H9 (cell line): ENCODE results near the gene TSPAN9. TPM values are rescaled to one million over a fixed set of nuclear protein-coding genes. Genes with fewer than 3 reads are reported as not detected.

Experiments
- DNase-seq: peaks from one replicate; pipeline ENCODE4 v3.0.0-alpha.2; 2017
- H2AFZ ChIP-seq: one replicate; pipeline ENCODE4 v1.6.1; 2013; ENCODE audit warnings: mild to moderate bottlenecking, low read length, control low read depth, moderate library complexity
- H2AK5ac ChIP-seq: 2 replicates; pipeline ENCODE4 v1.6.1; 2013; ENCODE audit warnings: low read length, control low read depth, mixed read lengths; ENCODE audit not compliant: insufficient read length
- H2BK120ac ChIP-seq: one replicate; pipeline ENCODE4 v1.6.1; 2013; ENCODE audit warnings: low read depth, mild to moderate bottlenecking, low read length, control low read depth, inconsistent platforms; ENCODE audit not compliant: poor library complexity, severe bottlenecking
- H2BK12ac ChIP-seq: 2 replicates; pipeline ENCODE4 v1.6.1; 2013; ENCODE audit warnings: low read length, control low read depth, mixed read lengths, low read depth; ENCODE audit not compliant: insufficient read length
- H2BK15ac ChIP-seq: 2 replicates; pipeline ENCODE4 v1.6.1; 2013; ENCODE audit warnings: low read depth, low read length, control low read depth
- H2BK20ac ChIP-seq: one replicate; pipeline ENCODE4 v1.6.1; 2013; ENCODE audit warnings: low read depth, mild to moderate bottlenecking, low read length, control low read depth, inconsistent platforms; ENCODE audit not compliant: poor library complexity, severe bottlenecking
- H2BK5ac ChIP-seq: 2 replicates; pipeline ENCODE4 v1.6.1; 2013; ENCODE audit warnings: low read length, control low read depth, mixed read lengths; ENCODE audit not compliant: insufficient read length
- H3K14ac ChIP-seq: 2 replicates; pipeline ENCODE4 v1.6.1; 2013; ENCODE audit warnings: low read length, control low read depth; ENCODE audit not compliant: insufficient read depth
- H3K18ac ChIP-seq: 2 replicates; pipeline ENCODE4 v1.6.1; 2013; ENCODE audit warnings: low read depth, mild to moderate bottlenecking, mixed read lengths, low read length, control low read depth; ENCODE audit not compliant: insufficient read length
- H3K23ac ChIP-seq: 2 replicates; pipeline ENCODE4 v1.6.1; 2013; ENCODE audit warnings: low read length, control low read depth, mixed read lengths, low read depth; ENCODE audit not compliant: insufficient read length
- H3K23me2 ChIP-seq: 2 replicates; pipeline ENCODE4 v1.6.1; 2013; ENCODE audit warnings: low read depth, mild to moderate bottlenecking, mixed read lengths, low read length, control low read depth; ENCODE audit not compliant: insufficient read length, poor library complexity, severe bottlenecking
- H3K27ac ChIP-seq: 2 replicates; pipeline ENCODE4 v1.5.1; 2013; ENCODE audit warnings: low read length, control low read depth, mixed read lengths, low read depth; ENCODE audit not compliant: insufficient read length
- H3K27me3 ChIP-seq: 2 replicates; pipeline ENCODE4 v1.6.1; 2013; ENCODE audit warnings: low read length, control low read depth, inconsistent platforms; ENCODE audit not compliant: insufficient read depth
- H3K4ac ChIP-seq: 2 replicates; pipeline ENCODE4 v1.6.1; 2013; ENCODE audit warnings: low read depth, mild to moderate bottlenecking, control low read depth, inconsistent platforms, low read length, moderate library complexity
- H3K4me1 ChIP-seq: 2 replicates; pipeline ENCODE4 v1.6.1; 2013; ENCODE audit warnings: low read length, control low read depth, inconsistent platforms; ENCODE audit not compliant: insufficient read depth
- H3K4me2 ChIP-seq: 2 replicates; pipeline ENCODE4 v1.6.1; 2013; ENCODE audit warnings: low read length, control low read depth, mixed read lengths; ENCODE audit not compliant: insufficient read length, insufficient read depth
- H3K56ac ChIP-seq: 2 replicates; pipeline ENCODE4 v1.6.1; 2013; ENCODE audit warnings: low read depth, mild to moderate bottlenecking, mixed read lengths, low read length, control low read depth; ENCODE audit not compliant: insufficient read length
- H3K79me1 ChIP-seq: 2 replicates; pipeline ENCODE4 v1.6.1; 2013; ENCODE audit warnings: low read depth, mild to moderate bottlenecking, moderate library complexity, low read length, control low read depth, inconsistent platforms; ENCODE audit not compliant: insufficient read depth, poor library complexity, severe bottlenecking
- H3K79me2 ChIP-seq: 2 replicates; pipeline ENCODE4 v1.6.1; 2013; ENCODE audit warnings: low read length, control low read depth, inconsistent platforms; ENCODE audit not compliant: insufficient read depth
- H3K9ac ChIP-seq: 2 replicates; pipeline ENCODE4 v1.6.1; 2013; ENCODE audit warnings: low read length, control low read depth, mixed read lengths; ENCODE audit not compliant: insufficient read length; ENCODE audit errors: extremely low read depth
- H3K9me3 ChIP-seq: one replicate; pipeline ENCODE4 v1.6.1; 2013; ENCODE audit warnings: low read depth, low read length, inconsistent platforms; ENCODE audit not compliant: control insufficient read depth
- H3T11ph ChIP-seq: one replicate; pipeline ENCODE4 v1.6.1; 2013; ENCODE audit warnings: mild to moderate bottlenecking, low read length, control low read depth, inconsistent platforms
- H4K20me1 ChIP-seq: one replicate; pipeline ENCODE4 v1.6.1; 2013; ENCODE audit not compliant: control insufficient read depth, insufficient read length, insufficient read depth
- H4K5ac ChIP-seq: 2 replicates; pipeline ENCODE4 v1.6.1; 2013; ENCODE audit warnings: low read depth, mild to moderate bottlenecking, mixed read lengths, low read length, control low read depth; ENCODE audit not compliant: insufficient read length
- H4K8ac ChIP-seq: replicated peaks from 2 replicates; pipeline ENCODE4 v1.6.1; 2013; ENCODE audit warnings: low read length, control low read depth, mixed read lengths, low read depth; ENCODE audit not compliant: insufficient read length
- H4K91ac ChIP-seq: 2 replicates; pipeline ENCODE4 v1.6.1; 2013; ENCODE audit warnings: low read depth, mild to moderate bottlenecking, moderate library complexity, mixed read lengths, low read length, control low read depth; ENCODE audit not compliant: insufficient read length
- H3K27ac Mint-ChIP-seq, 3 experiments: 2 replicates in 2 of 3; 3 replicates in 1 of 3; pipeline ENCODE4 v1.8.0; 2020 to 2021; ENCODE audit warnings: mixed read lengths in 3 of 3, mild to moderate bottlenecking in 1 of 3, moderate library complexity in 1 of 3
- H3K27me3 Mint-ChIP-seq: 2 replicates; pipeline ENCODE4 v1.8.0; 2021; ENCODE audit warnings: low read depth, mild to moderate bottlenecking, moderate library complexity, mixed read lengths
- H3K36me3 Mint-ChIP-seq, 3 experiments: 2 replicates in 2 of 3; 3 replicates in 1 of 3; pipeline ENCODE4 v1.8.0; 2020 to 2021; ENCODE audit warnings: low read depth in 3 of 3, mixed read lengths in 3 of 3; ENCODE audit not compliant: insufficient read depth in 1 of 3
- H3K4me1 Mint-ChIP-seq, 2 experiments: 2 replicates each; pipeline ENCODE4 v1.8.0; 2020; ENCODE audit warnings: mixed read lengths in 2 of 2
- H3K4me3 Mint-ChIP-seq, 2 experiments: 2 replicates in 1 of 2; 3 replicates in 1 of 2; pipeline ENCODE4 v1.8.0; 2020 to 2021; ENCODE audit warnings: mild to moderate bottlenecking in 2 of 2, mixed read lengths in 2 of 2, moderate library complexity in 1 of 2
- H3K9me3 Mint-ChIP-seq, 2 experiments: 2 replicates in 1 of 2; 3 replicates in 1 of 2; pipeline ENCODE4 v1.8.0; 2020; ENCODE audit warnings: mild to moderate bottlenecking in 2 of 2, mixed read lengths in 2 of 2, moderate library complexity in 1 of 2
- WGBS: extraction: QIAGEN DNeasy Blood & Tissue Kit; methylation state at CpG from one replicate; pipeline ENCODE4 v1.1.7; 2013; ENCODE audit warnings: missing lambda C conversion rate, low lambda C conversion rate, mixed read lengths; ENCODE audit not compliant: insufficient read length; ENCODE audit errors: extremely low coverage; 5-methylcytosine and 5-hydroxymethylcytosine counted together
- total RNA-seq: library from RNA; stranded (reverse); gene quantifications from 2 replicates; pipeline ENCODE4 v1.2.1, GENCODE V29; 2021
- TF ChIP-seq, protein P1 (sequence below): fragments of 200-600 bp; sonication (generic); conservative IDR thresholded peaks from 3 replicates; pipeline ENCODE4 v1.8.0; 2021; ENCODE audit warnings: antibody characterized with exemption, mild to moderate bottlenecking

TSPAN9 gene
- total RNA-seq, 1 experiment from 2014 or later: 19.0 TPM

DNA sequence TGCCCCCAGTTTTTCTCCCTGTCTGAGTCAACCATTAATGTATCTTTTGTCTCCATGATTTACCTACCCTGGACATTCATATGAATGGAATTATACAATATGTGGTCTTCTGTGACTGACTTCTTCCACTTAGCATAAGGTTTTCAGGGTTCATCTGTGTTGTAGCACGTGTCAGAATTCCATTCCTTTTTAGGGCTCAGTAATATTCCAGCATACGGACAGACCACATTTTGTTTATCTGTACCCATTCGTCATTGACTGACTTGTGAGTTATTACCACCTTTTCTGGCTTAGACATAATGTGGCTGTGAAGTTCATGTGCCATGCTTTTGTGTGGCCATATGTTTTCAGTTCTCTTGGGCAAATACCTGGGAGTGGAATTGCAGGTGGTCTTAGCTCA lies 37.9 kb downstream of the TSPAN9 start:
- no peak overlapping the region for H3K14ac ChIP-seq
- WGBS: no CpG with 5 or more reads among the region's 3 CpGs
- H3K27ac Mint-ChIP-seq: no peak overlapping the region

More for the DNA sequence above, 37.9 kb downstream of the TSPAN9 start:
- Mint-ChIP-seq H3K9me3 (no peaks in the 10 kb centered on the region), H3K4me3 (no peak overlapping the region), H3K27me3 (no peaks in the 10 kb centered on the region), H3K4me1 (peaks cover 0 to 7% of the 10 kb centered on the region in 2 experiments; a peak in 1 of 4 replicates), H3K36me3 (0 out of 7 replicates have a peak, but pooled peaks cover 0 to 2% (median 0%) of the 10 kb centered on the region in 3 experiments)
- Histone ChIP-seq H2BK12ac (no peak overlapping the region), H3K18ac (no peak overlapping the region), H4K91ac (no peak overlapping the region), H4K20me1 (no peaks in the 10 kb centered on the region), H3K23me2 (no peaks in the 10 kb centered on the region), H3K79me1 (no peaks in the 10 kb centered on the region), H2BK5ac (no peak overlapping the region), H3K79me2 (no peaks in the 10 kb centered on the region), H3K4me1 (no peaks in the 10 kb centered on the region), H4K8ac (no peak overlapping the region), H3T11ph (no peak overlapping the region), H4K5ac (no peak overlapping the region), H2BK120ac (no peak overlapping the region), H2AK5ac (no peak overlapping the region), H3K4ac (no peak overlapping the region), H3K27ac (no peak overlapping the region), H3K9me3 (no peaks in the 10 kb centered on the region), H3K9ac (no peak overlapping the region), H3K23ac (no peak overlapping the region), H2BK15ac (no peak overlapping the region), H3K56ac (no peak overlapping the region), H2BK20ac (no peak overlapping the region), H3K27me3 (no peaks in the 10 kb centered on the region), H3K4me2 (no peak overlapping the region), H2AFZ (no peak overlapping the region)
- TF ChIP-seq, protein P1, sequence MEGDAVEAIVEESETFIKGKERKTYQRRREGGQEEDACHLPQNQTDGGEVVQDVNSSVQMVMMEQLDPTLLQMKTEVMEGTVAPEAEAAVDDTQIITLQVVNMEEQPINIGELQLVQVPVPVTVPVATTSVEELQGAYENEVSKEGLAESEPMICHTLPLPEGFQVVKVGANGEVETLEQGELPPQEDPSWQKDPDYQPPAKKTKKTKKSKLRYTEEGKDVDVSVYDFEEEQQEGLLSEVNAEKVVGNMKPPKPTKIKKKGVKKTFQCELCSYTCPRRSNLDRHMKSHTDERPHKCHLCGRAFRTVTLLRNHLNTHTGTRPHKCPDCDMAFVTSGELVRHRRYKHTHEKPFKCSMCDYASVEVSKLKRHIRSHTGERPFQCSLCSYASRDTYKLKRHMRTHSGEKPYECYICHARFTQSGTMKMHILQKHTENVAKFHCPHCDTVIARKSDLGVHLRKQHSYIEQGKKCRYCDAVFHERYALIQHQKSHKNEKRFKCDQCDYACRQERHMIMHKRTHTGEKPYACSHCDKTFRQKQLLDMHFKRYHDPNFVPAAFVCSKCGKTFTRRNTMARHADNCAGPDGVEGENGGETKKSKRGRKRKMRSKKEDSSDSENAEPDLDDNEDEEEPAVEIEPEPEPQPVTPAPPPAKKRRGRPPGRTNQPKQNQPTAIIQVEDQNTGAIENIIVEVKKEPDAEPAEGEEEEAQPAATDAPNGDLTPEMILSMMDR: no peak
- DNase-seq: no peak
